Transverse colon (tissue), 4 donors: Measurements from ENCODE around the gene EEIG1. TPM values are rescaled to one million over a fixed set of nuclear protein-coding genes. Genes with fewer than 3 reads are reported as not detected.

Experiments used
- DNase-seq: peaks from one replicate; pipeline ENCODE4 v3.0.0-alpha.2; 2019
- H3K27ac ChIP-seq, 4 donors: fragments of 200-600 bp; sonication (generic); 2 replicates each; pipeline ENCODE4 v1.5.1; 2016 to 2018; ENCODE audit warnings: inconsistent platforms in 4 of 4
- H3K27me3 ChIP-seq: fragments of 200-600 bp; sonication (generic); 2 replicates; pipeline ENCODE4 v1.5.1; 2017; ENCODE audit warnings: inconsistent platforms
- H3K36me3 ChIP-seq, 4 donors: fragments of 200-600 bp; sonication (generic); 2 replicates each; pipeline ENCODE4 v1.5.1; 2017 to 2019; ENCODE audit warnings: inconsistent platforms in 4 of 4
- H3K4me1 ChIP-seq, 4 donors: fragments of 200-600 bp; sonication (generic); 2 replicates each; pipeline ENCODE4 v1.5.1; 2017 to 2020; ENCODE audit warnings: inconsistent platforms in 4 of 4
- H3K4me3 ChIP-seq, 4 donors: fragments of 200-600 bp; sonication (generic); 1 replicate in 1 of 4; 2 replicates in 3 of 4; pipeline versions ENCODE4 v1.5.1 to v1.6.1; 2017 to 2019; ENCODE audit warnings: inconsistent platforms in 4 of 4
- H3K9me3 ChIP-seq, 2 donors: fragments of 200-600 bp; sonication (generic); 2 replicates each; pipeline ENCODE4 v1.5.1; 2017 to 2019; ENCODE audit warnings: inconsistent platforms in 2 of 2
- CTCF ChIP-seq, 5 experiments: fragments of 200-600 bp in 3 of 5; fragments of 450-650 bp in 2 of 5; sonication (generic) in 3 of 5; IDR thresholded peaks; 1 replicate in 2 of 5; 2 replicates in 3 of 5; pipeline ENCODE4 v1.5.1; 2016 to 2017; ENCODE audit warnings: antibody characterized with exemption in 5 of 5, inconsistent platforms in 3 of 5, mild to moderate bottlenecking in 2 of 5, moderate library complexity in 1 of 5
- EP300 ChIP-seq: sonication (generic); formaldehyde crosslinking; IDR thresholded peaks from one replicate; pipeline ENCODE4 v1.6.1; 2017; ENCODE audit warnings: antibody characterized with exemption, low read depth
- POLR2A ChIP-seq: fragments of 450-650 bp; IDR thresholded peaks from one replicate; pipeline ENCODE4 v1.6.1; 2016; ENCODE audit warnings: antibody characterized with exemption, mild to moderate bottlenecking, moderate library complexity
- POLR2AphosphoS5 ChIP-seq, 3 donors: sonication (generic); formaldehyde crosslinking; IDR thresholded peaks; one replicate each; pipeline ENCODE4 v1.6.1; 2016; ENCODE audit warnings: antibody characterized with exemption in 3 of 3
- WGBS, 2 donors: methylation state at CpG; one replicate each; pipeline ENCODE4 v1.1.5; 2018; ENCODE audit warnings: low coverage in 1 of 2; 5-methylcytosine and 5-hydroxymethylcytosine counted together
- in situ Hi-C, 4 donors: fragments of 200-750 bp; cut with MboI; loops; one replicate each; pipeline versions ENCODE4 v1.15.0 to v1.15.1; 2017; ENCODE audit warnings: low sequenced_read_pairs in 3 of 4, low pct_ligation_motif_present in 1 of 4, low pct_unique_long_range_greater_than_20kb in 1 of 4
- intact Hi-C: fragments of 100-400 bp; cut with DNase I; formaldehyde crosslinking; loops from one replicate; pipeline ENCODE4 v1.15.1; 2023; ENCODE audit warnings: low total_unique reads
- total RNA-seq, 4 donors: library from RNA; depleted of rRNA; stranded (reverse); fragments of >200 nt; gene quantifications; one replicate each; pipeline ENCODE4 v1.1.0, GENCODE V29; 2016

Gene EEIG1
- total RNA-seq, 4 donors from 2014 or later = 77.0 to 230 (median 96.7) TPM

GRCh38 chr9:127968042-127968441 lies 12.7 kb downstream of the EEIG1 start:
- no peak overlapping the region for H3K4me3 ChIP-seq
- WGBS, 2 donors = 45 to 60% methylated on average over 1 to 2 of the region's 3 CpGs
- intact Hi-C loops (no loop called here), in situ Hi-C loops (loop anchor here in 1 of 4 donors (25.0 kb wide), 1 partner anchor 144 kb away; no protein-coding TSS in a partner anchor)
- H3K9me3 ChIP-seq = no peaks in the 10 kb centered on the region
- TF ChIP-seq POLR2A (no peak), POLR2AphosphoS5 (IDR thresholded peaks at IDR 0.05) (peak in 2 of 3 donors; percentile 53 to 68), EP300 (peak; percentile 6), CTCF (IDR thresholded peaks at IDR 0.05) (peak in 2 of 5 experiments; percentile 4 to 38)
- DNase-seq = peak; percentile 84
- H3K27me3 ChIP-seq = no peaks in the 10 kb centered on the region
- H3K4me1 ChIP-seq = peaks cover 92 to 100% (median 99%) of the 10 kb centered on the region in 4 donors
- H3K36me3 ChIP-seq = no peaks in the 10 kb centered on the region
- H3K27ac ChIP-seq = peak overlapping the region; percentile 94 to 98 (median 98)

GRCh38 chr9:127967151-127967809 lies 13.5 kb downstream of the EEIG1 start:
- Histone ChIP-seq H3K9me3 (no peaks in the 10 kb centered on the region), H3K27me3 (no peaks in the 10 kb centered on the region), H3K36me3 (no peaks in the 10 kb centered on the region), H3K4me3 (no peak overlapping the region), H3K27ac (peak overlapping the region; percentile 94 to 98 (median 98)), H3K4me1 (peaks cover 91 to 100% (median 99%) of the 10 kb centered on the region in 4 donors)
- DNase-seq = no peak
- no peak for TF ChIP-seq POLR2AphosphoS5 (IDR thresholded peaks at IDR 0.05)
- no peak for TF ChIP-seq POLR2A
- TF ChIP-seq EP300 = no peak
- no peak for TF ChIP-seq CTCF (IDR thresholded peaks at IDR 0.05)
- in situ Hi-C loops (loop anchor here in 1 of 4 donors (25.0 kb wide), 1 partner anchor 145 kb away; no protein-coding TSS in a partner anchor), intact Hi-C loops (no loop called here)
- WGBS, 2 donors = 61% methylated on average over 9 of the region's 9 CpGs; no CpG with 5 or more reads in 1 of the 2 donors

- peak overlapping the region; percentile 94 to 98 (median 98) for H3K27ac ChIP-seq
- H3K4me1 ChIP-seq = peaks cover 86 to 100% (median 99%) of the 10 kb centered on the region in 4 donors
- intact Hi-C loops = no loop called here
- 51% methylated on average over 7 of the region's 8 CpGs; no CpG with 5 or more reads in 1 of the 2 donors for WGBS, 2 donors
- DNase-seq = peak; percentile 17
- H3K36me3 ChIP-seq = no peaks in the 10 kb centered on the region
- in situ Hi-C loops = loop anchor here in 1 of 4 donors (25.0 kb wide), 1 partner anchor 146 kb away; no protein-coding TSS in a partner anchor
- no peaks in the 10 kb centered on the region for H3K9me3 ChIP-seq
- H3K4me3 ChIP-seq = no peak overlapping the region
- TF ChIP-seq POLR2A (no peak), POLR2AphosphoS5 (IDR thresholded peaks at IDR 0.05) (no peak), EP300 (no peak), CTCF (IDR thresholded peaks at IDR 0.05) (no peak)
- H3K27me3 ChIP-seq = no peaks in the 10 kb centered on the region
Measured at GRCh38 chr9:127966416-127967150, 14.2 kb downstream of the EEIG1 start.

- Histone ChIP-seq H3K9me3 (no peaks in the 10 kb centered on the region), H3K4me3 (no peak overlapping the region), H3K4me1 (peaks cover 86 to 100% (median 97%) of the 10 kb centered on the region in 4 donors), H3K27me3 (no peaks in the 10 kb centered on the region), H3K36me3 (no peaks in the 10 kb centered on the region), H3K27ac (peak overlapping the region; percentile 94 to 98 (median 98))
- no peak for DNase-seq
- TF ChIP-seq POLR2A = no peak
- TF ChIP-seq CTCF (IDR thresholded peaks at IDR 0.05) = no peak
- no peak for TF ChIP-seq EP300
- TF ChIP-seq POLR2AphosphoS5 (IDR thresholded peaks at IDR 0.05) = no peak
- in situ Hi-C loops (loop anchor here in 1 of 4 donors (25.0 kb wide), 1 partner anchor 146 kb away; no protein-coding TSS in a partner anchor), intact Hi-C loops (no loop called here)
- 40% methylated on average over 6 of the region's 6 CpGs; no CpG with 5 or more reads in 1 of the 2 donors for WGBS, 2 donors
Measured at GRCh38 chr9:127965953-127966352, 14.8 kb downstream of the EEIG1 start.
